SK-N-SH (cell line): ENCODE results near the gene S1PR2. TPM values are rescaled to one million over a fixed set of nuclear protein-coding genes. Genes with fewer than 3 reads are reported as not detected.

ENCODE experiments used
- CTCF ChIA-PET: fragments of 300-600, 350-600 bp; formaldehyde crosslinking; extraction: SDS; loops from one replicate; lab custom pipeline; 2021; lab: Yijun Ruan, JAX
- POLR2A ChIA-PET: fragments of 350-600 bp; sonication (Branson Sonifier 250); formaldehyde crosslinking; extraction: SDS; loops from one replicate; lab custom pipeline; 2020; ENCODE audit warnings: antibody characterized with exemption, inconsistent platforms; lab: Yijun Ruan, JAX
- DNase-seq: peaks from one replicate; pipeline ENCODE4 v3.0.0; 2012
- H2AFZ ChIP-seq: fragments of 200-600 bp; sonication (generic); 2 replicates; pipeline ENCODE4 v1.8.1; 2016; ENCODE audit warnings: antibody characterized with exemption, mild to moderate bottlenecking, low read depth
- H3F3A ChIP-seq: fragments of 200-600 bp; sonication (generic); replicated peaks from 2 replicates; pipeline ENCODE3; 2016; ENCODE audit warnings: antibody characterized with exemption, mild to moderate bottlenecking; ENCODE audit not compliant: insufficient read depth
- H3K27ac ChIP-seq, 2 experiments: fragments of 200-500 bp in 1 of 2; fragments of 200-600 bp in 1 of 2; sonication (Bioruptor generic) in 1 of 2; sonication (generic), shearing (Covaris generic) in 1 of 2; 2 replicates each; pipeline versions ENCODE4 v1.5.1 to v1.6.1; 2014 to 2016; ENCODE audit warnings: low read depth in 2 of 2, inconsistent platforms in 1 of 2, low read length in 1 of 2, mild to moderate bottlenecking in 1 of 2, mixed read lengths in 1 of 2
- H3K27me3 ChIP-seq: fragments of 200-600 bp; sonication (generic), shearing (Covaris generic); 2 replicates; pipeline ENCODE4 v1.6.1; 2016; ENCODE audit warnings: mixed run types; ENCODE audit not compliant: insufficient read depth
- H3K36me3 ChIP-seq, 2 experiments: fragments of 200-500 bp in 1 of 2; fragments of 200-600 bp in 1 of 2; sonication (Bioruptor generic) in 1 of 2; sonication (generic) in 1 of 2; replicated peaks in 1 of 2; 2 replicates each; pipeline versions ENCODE3 to v1.5.1; 2014 to 2016; ENCODE audit warnings: low read length in 1 of 2, mild to moderate bottlenecking in 1 of 2; ENCODE audit not compliant: insufficient read depth in 2 of 2, control insufficient read depth in 1 of 2
- H3K4me1 ChIP-seq, 2 experiments: fragments of 200-500 bp in 1 of 2; fragments of 200-600 bp in 1 of 2; sonication (Bioruptor generic) in 1 of 2; sonication (generic), shearing (Covaris generic) in 1 of 2; 2 replicates each; pipeline versions ENCODE4 v1.5.1 to v1.6.1; 2014 to 2016; ENCODE audit warnings: low read depth in 1 of 2, low read length in 1 of 2, mixed run types in 1 of 2; ENCODE audit not compliant: insufficient read depth in 2 of 2, control insufficient read depth in 1 of 2
- H3K4me2 ChIP-seq: fragments of 200-600 bp; sonication (generic), shearing (Covaris generic); 2 replicates; pipeline ENCODE4 v1.6.1; 2017; ENCODE audit warnings: mixed run types
- H3K4me3 ChIP-seq, 2 experiments: fragments of 200-500 bp in 1 of 2; fragments of 200-600 bp in 1 of 2; sonication (Bioruptor generic) in 1 of 2; sonication (generic), shearing (Covaris generic) in 1 of 2; 2 replicates each; pipeline versions ENCODE4 v1.5.1 to v1.8.1; 2014 to 2016; ENCODE audit warnings: low read depth in 2 of 2, inconsistent platforms in 1 of 2, low read length in 1 of 2, mild to moderate bottlenecking in 1 of 2, mixed read lengths in 1 of 2, moderate library complexity in 1 of 2
- H3K79me2 ChIP-seq: fragments of 200-600 bp; sonication (generic); 2 replicates; pipeline ENCODE4 v1.8.1; 2017; ENCODE audit warnings: mild to moderate bottlenecking; ENCODE audit not compliant: insufficient read depth
- H3K9ac ChIP-seq: fragments of 200-600 bp; sonication (generic); 2 replicates; pipeline ENCODE4 v1.6.1; 2017; ENCODE audit warnings: mixed run types
- H3K9me2 ChIP-seq: fragments of 200-600 bp; sonication (generic); 2 replicates; pipeline ENCODE4 v1.6.1; 2017; ENCODE audit warnings: mixed run types
- H3K9me3 ChIP-seq: fragments of 200-600 bp; sonication (generic); 2 replicates; pipeline ENCODE4 v1.6.1; 2017; ENCODE audit warnings: mixed run types, mild to moderate bottlenecking, moderate library complexity
- H4K20me1 ChIP-seq: fragments of 200-600 bp; sonication (generic); 2 replicates; pipeline ENCODE4 v1.6.1; 2017; ENCODE audit warnings: mild to moderate bottlenecking, mixed run types; ENCODE audit not compliant: insufficient read depth
- CHD2 ChIP-seq: fragments of 150-350 bp; IDR thresholded peaks from 2 replicates; pipeline ENCODE4 v1.6.1; 2018; ENCODE audit warnings: low read length; ENCODE audit not compliant: partially characterized antibody
- CTCF ChIP-seq: fragments of 200-600 bp; sonication (generic); IDR thresholded peaks from 2 replicates; pipeline ENCODE4 v1.6.1; 2017; ENCODE audit warnings: antibody characterized with exemption, mild to moderate bottlenecking, moderate library complexity
- ELF1 ChIP-seq: IDR thresholded peaks from 2 replicates; pipeline ENCODE4 v1.4.0; 2012
- EZH2phosphoT487 ChIP-seq: fragments of 200-600 bp; sonication (generic); IDR thresholded peaks from 2 replicates; pipeline ENCODE4 v1.6.1; 2017; ENCODE audit warnings: low read depth, mixed run types, mild to moderate bottlenecking, antibody characterized with exemption, moderate library complexity, borderline replicate concordance
- FOSL2 ChIP-seq: IDR thresholded peaks from 2 replicates; pipeline ENCODE4 v1.4.0; 2012; ENCODE audit warnings: low read depth, mild to moderate bottlenecking, moderate library complexity, borderline replicate concordance
- FOXJ3 ChIP-seq: sonication (generic); formaldehyde crosslinking; IDR thresholded peaks from 2 replicates; pipeline ENCODE4 v1.5.1; 2020; ENCODE audit warnings: mild to moderate bottlenecking, missing genetic modification reagents
- GATA2 ChIP-seq: sonication (generic); formaldehyde crosslinking; IDR thresholded peaks from 2 replicates; pipeline ENCODE4 v1.5.0; 2020; ENCODE audit warnings: mild to moderate bottlenecking, missing genetic modification reagents
- IRF3 ChIP-seq: fragments of 150-350 bp; IDR thresholded peaks from 2 replicates; pipeline ENCODE4 v1.6.1; 2016; ENCODE audit warnings: mild to moderate bottlenecking, low read depth, low read length
- MAX ChIP-seq: IDR thresholded peaks from 2 replicates; pipeline ENCODE4 v1.4.0; 2012; ENCODE audit warnings: low read depth
- MEF2A ChIP-seq: IDR thresholded peaks from 2 replicates; pipeline ENCODE4 v1.4.0; 2012; ENCODE audit warnings: low read depth, borderline replicate concordance
- NFIC ChIP-seq: IDR thresholded peaks from 2 replicates; pipeline ENCODE4 v1.4.0; 2012; ENCODE audit warnings: borderline replicate concordance
- NRF1 ChIP-seq: IDR thresholded peaks from 2 replicates; pipeline ENCODE4 v1.6.1; 2012; ENCODE audit warnings: low read depth, mild to moderate bottlenecking, low read length
- POLR2AphosphoS5 ChIP-seq: IDR thresholded peaks from 2 replicates; pipeline ENCODE4 v1.6.1; 2012; ENCODE audit warnings: low read depth, low read length
- RAD21 ChIP-seq: IDR thresholded peaks from 2 replicates; pipeline ENCODE4 v1.6.1; 2012; ENCODE audit warnings: mild to moderate bottlenecking, low read length
- RXRA ChIP-seq: IDR thresholded peaks from 2 replicates; pipeline ENCODE4 v1.4.0; 2012; ENCODE audit warnings: low read depth, mild to moderate bottlenecking, borderline replicate concordance
- TCF12 ChIP-seq: IDR thresholded peaks from 2 replicates; pipeline ENCODE4 v1.4.0; 2012
- TEAD4 ChIP-seq: IDR thresholded peaks from 2 replicates; pipeline ENCODE4 v1.4.0; 2012; ENCODE audit warnings: mild to moderate bottlenecking, borderline replicate concordance; ENCODE audit not compliant: insufficient read depth
- YY1 ChIP-seq: IDR thresholded peaks from 2 replicates; pipeline ENCODE4 v1.4.0; 2012; ENCODE audit warnings: low read depth, mild to moderate bottlenecking
- WGBS: methylation state at CpG from one replicate; pipeline ENCODE4 v1.1.6; 2017; ENCODE audit warnings: low lambda C conversion rate; 5-methylcytosine and 5-hydroxymethylcytosine counted together
- polyA plus RNA-seq, 3 experiments: library from polyadenylated mRNA; depleted of rRNA; stranded (reverse); fragments of >200 nt; gene quantifications; 2 replicates each; pipeline ENCODE4 v1.2.3, GENCODE V29; 2012

Gene S1PR2
- polyA plus RNA-seq (2012; rRNA removed), result 3.6 and 3.8 TPM in 2 replicates
- polyA plus RNA-seq (2012; cell fraction: cytosol; rRNA removed), result 2.1 and 2.5 TPM in 2 replicates
- 3.3 and 4.4 TPM in 2 replicates for polyA plus RNA-seq (2012; cell fraction: nucleus; rRNA removed)

DNA sequence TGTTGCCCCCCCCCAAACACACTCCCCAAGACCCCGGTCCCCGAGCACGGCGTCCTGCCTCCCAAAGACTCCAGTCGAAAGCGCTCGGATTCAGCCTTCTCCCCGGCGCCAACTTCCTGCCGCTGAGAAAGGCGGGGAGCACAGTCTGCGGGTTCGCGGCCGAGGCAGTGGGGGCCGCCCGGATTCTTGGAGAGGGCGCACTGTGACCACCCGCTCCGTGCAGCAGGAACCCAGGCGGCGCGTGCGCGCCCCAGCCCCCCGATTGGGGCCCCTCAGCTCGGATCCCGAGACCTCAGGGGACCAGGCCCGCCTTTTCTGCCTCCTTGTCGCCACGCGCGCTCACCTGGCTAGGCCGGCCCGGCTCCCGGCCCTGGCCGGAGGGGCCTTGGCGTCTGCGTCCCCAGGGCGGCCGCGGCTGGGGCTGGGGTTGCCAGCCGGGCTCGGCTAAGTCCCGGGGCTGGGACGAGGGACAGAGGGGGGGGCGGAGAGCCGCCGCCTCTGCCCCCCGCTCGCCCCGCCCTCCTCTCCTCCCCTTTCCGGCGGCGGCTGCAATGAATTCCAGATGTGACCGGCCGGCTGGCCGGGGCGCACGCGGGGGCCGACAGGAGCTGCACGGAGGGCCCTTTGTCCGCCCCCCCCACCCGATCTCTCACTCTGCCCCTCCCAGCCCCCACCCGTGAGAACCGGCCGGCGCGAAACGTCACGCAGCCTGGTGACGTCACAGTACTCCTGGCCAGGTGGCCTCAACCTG lies at the start of gene S1PR2:
TSS of gene S1PR2 (minus strand) at position 471 of the 751 bp plus-strand sequence. CDS start 6,426 bp downstream, outside the sequence.
- Histone ChIP-seq H3K27ac (peak within 1 kb of the TSS; percentile 54 to 88; a peak in 3 of 4 replicates), H3K4me2 (peak within 1 kb of the TSS; percentile 98), H4K20me1 (0 out of 2 replicates have a peak, but pooled peaks cover 4% of the 10 kb centered on the region), H3K79me2 (peaks cover 10% of the 10 kb centered on the region; the same call in 1 of the 2 replicates), H3K9me3 (no peaks in the 10 kb centered on the region), H3K9me2 (no peaks in the 10 kb centered on the region), H3K4me3 (peak within 1 kb of the TSS; percentile 72 to 98), H3K9ac (peak within 1 kb of the TSS; percentile 92), H3F3A (peaks cover 4% of the 10 kb centered on the region), H3K4me1 (peaks cover 0 to 25% of the 10 kb centered on the region in 2 experiments; a peak in 1 of 4 replicates), H3K27me3 (no peaks in the 10 kb centered on the region), H2AFZ (peak within 1 kb of the TSS; percentile 83), H3K36me3 (no peaks in the 10 kb centered on the region)
- ChIA-PET CTCF (interaction anchor here (1.0 to 5.1 kb wide), 6 partner anchors 14 to 300 kb away, joined by 3 to 31 read pairs (median 4); partner anchors contain the start of gene DNMT1), POLR2A (interaction anchor here (0.9 to 1.6 kb wide), 2 partner anchors 37 to 124 kb away, joined by 3 read pairs; partner anchors contain the start of gene PPAN)
- TF ChIP-seq CTCF, result no peak
- TF ChIP-seq TEAD4, result no peak
- TF ChIP-seq TCF12, result peak; percentile 85
- TF ChIP-seq YY1, result no peak
- no peak for TF ChIP-seq EZH2phosphoT487
- peak; percentile 19; the same call in 1 of the 2 replicates for TF ChIP-seq POLR2AphosphoS5
- peak; percentile 33; the same call in 1 of the 2 replicates for TF ChIP-seq NRF1
- TF ChIP-seq MAX, result peak; percentile 38; the same call in 1 of the 2 replicates
- no peak for TF ChIP-seq MEF2A
- no peak for TF ChIP-seq FOSL2
- TF ChIP-seq IRF3, result no peak
- no peak for TF ChIP-seq NFIC
- TF ChIP-seq CHD2, result peak; percentile 10
- TF ChIP-seq RXRA, result no peak
- TF ChIP-seq RAD21, result no peak
- TF ChIP-seq GATA2 (CRISPR knock-in tag), result no peak
- no peak for TF ChIP-seq FOXJ3
- no peak for TF ChIP-seq ELF1
- WGBS, result 1% methylated on average over 28 of the region's 73 CpGs
- peak; percentile 97 for DNase-seq
